ENCODE data around the gene SDHC.

- no peak for TF ChIP-seq CHD2 (IDR thresholded peaks at IDR 0.05; ENCODE audit: low read length, partially characterized antibody)
- no peak for TF ChIP-seq FOSL2 (IDR thresholded peaks at IDR 0.05)
- TF ChIP-seq FOSL2 (CRISPR knock-in tag; IDR thresholded peaks at IDR 0.05): no peak
- TF ChIP-seq KDM5A (IDR thresholded peaks at IDR 0.05): peak; percentile 93
- TF ChIP-seq CTCF (IDR thresholded peaks at IDR 0.05): no peak; the same call in 2 of the 3 replicates
- peak; percentile 76 to 88 for TF ChIP-seq JUN (IDR thresholded peaks at IDR 0.05)
- peak; percentile 82 for TF ChIP-seq USF2 (IDR thresholded peaks at IDR 0.05)
- TF ChIP-seq RCOR1 (IDR thresholded peaks at IDR 0.05; ENCODE audit: low read depth, low read length): no peak
Observed at GRCh38 chr1:161314201-161314981, at the start of gene SDHC.

All from A549 (cell line).